MG63 (cell line): ENCODE data around the gene TXNRD1. TPM values are rescaled to one million over a fixed set of nuclear protein-coding genes. Genes with fewer than 3 reads are reported as not detected.

Experiments
- DNase-seq: peaks from one replicate; pipeline ENCODE4 v3.0.0-alpha.2; 2020
- H3K27me3 ChIP-seq: fragments of 250-450 bp; sonication (Bioruptor Pico); 2 replicates; pipeline ENCODE4 v1.5.1; 2020; ENCODE audit warnings: mild to moderate bottlenecking, moderate library complexity
- H3K36me3 ChIP-seq: fragments of 250-450 bp; sonication (Bioruptor Pico); 2 replicates; pipeline ENCODE4 v1.5.1; 2020; ENCODE audit warnings: mild to moderate bottlenecking, moderate library complexity
- H3K4me3 ChIP-seq: fragments of 250-450 bp; sonication (Bioruptor Pico); 2 replicates; pipeline ENCODE4 v1.5.1; 2020; ENCODE audit warnings: mild to moderate bottlenecking, moderate library complexity
- H3K9me3 ChIP-seq: fragments of 250-450 bp; sonication (Bioruptor Pico); 2 replicates; pipeline ENCODE4 v1.5.1; 2020; ENCODE audit warnings: mild to moderate bottlenecking, moderate library complexity
- total RNA-seq: library from RNA; depleted of rRNA; stranded (reverse); fragments of >200 nt; shearing (Covaris generic); gene quantifications from 2 replicates; pipeline ENCODE4 v1.2.3, GENCODE V29; 2014; ENCODE audit warnings: low replicate concordance

TXNRD1 gene
- total RNA-seq, 1 experiment from 2014 or later: 924 TPM

GRCh38 chr12:104219361-104219892 is 3.8 kb downstream of the TXNRD1 start:
- no peaks in the 10 kb centered on the region for H3K27me3 ChIP-seq
- no peak overlapping the region for H3K4me3 ChIP-seq
- H3K36me3 ChIP-seq: no peaks in the 10 kb centered on the region
- DNase-seq: peak; percentile 39
- no peaks in the 10 kb centered on the region for H3K9me3 ChIP-seq

- H3K4me3 ChIP-seq: no peak overlapping the region
- no peaks in the 10 kb centered on the region for H3K27me3 ChIP-seq
- DNase-seq: peak; percentile 75
- H3K36me3 ChIP-seq: no peaks in the 10 kb centered on the region
- H3K9me3 ChIP-seq: no peaks in the 10 kb centered on the region
These were observed 4.4 kb downstream of the TXNRD1 start for GRCh38 chr12:104219908-104220404.

GRCh38 chr12:104220931-104221330 is 5.4 kb downstream of the TXNRD1 start:
- no peaks in the 10 kb centered on the region for H3K9me3 ChIP-seq

GRCh38 chr12:104222976-104223375 is 7.4 kb downstream of the TXNRD1 start:
- Histone ChIP-seq H3K36me3 (no peaks in the 10 kb centered on the region), H3K4me3 (no peak overlapping the region), H3K27me3 (no peaks in the 10 kb centered on the region), H3K9me3 (no peaks in the 10 kb centered on the region)
- no peak for DNase-seq

More at GRCh38 chr12:104220931-104221330, 5.4 kb downstream of the TXNRD1 start:
- Histone ChIP-seq H3K27me3 (no peaks in the 10 kb centered on the region), H3K4me3 (no peak overlapping the region), H3K36me3 (no peaks in the 10 kb centered on the region)
- no peak for DNase-seq

GRCh38 chr12:104223712-104224111 is 8.1 kb downstream of the TXNRD1 start:
- Histone ChIP-seq H3K9me3 (no peaks in the 10 kb centered on the region), H3K4me3 (no peak overlapping the region), H3K36me3 (no peaks in the 10 kb centered on the region), H3K27me3 (no peaks in the 10 kb centered on the region)
- no peak for DNase-seq

DNA sequence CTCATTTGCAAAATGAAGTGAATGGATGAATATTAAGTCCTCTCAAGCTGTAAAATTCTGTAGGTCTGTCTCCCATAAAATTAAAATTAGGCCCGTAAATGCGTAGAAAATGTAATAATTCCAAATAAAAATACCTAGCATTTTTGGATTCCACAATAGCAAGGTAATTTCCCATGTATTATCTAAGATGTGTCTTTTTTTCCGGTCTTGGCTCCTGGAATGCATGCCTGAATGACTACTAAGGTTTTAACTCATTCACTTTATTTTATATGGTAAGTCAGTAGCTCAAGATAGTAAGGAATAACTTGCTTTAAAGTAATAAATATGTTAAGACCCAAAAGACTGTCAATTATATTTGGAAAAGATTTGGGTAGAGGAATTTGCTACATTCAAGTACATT is 11.1 kb downstream of the TXNRD1 start:
- Histone ChIP-seq H3K36me3 (no peaks in the 10 kb centered on the region), H3K27me3 (no peaks in the 10 kb centered on the region), H3K4me3 (no peak overlapping the region), H3K9me3 (peaks cover 2% of the 10 kb centered on the region; the same call in 1 of the 2 replicates)
- peak; percentile 24 for DNase-seq

- peaks cover 31% of the 10 kb centered on the region for H3K9me3 ChIP-seq
- H3K4me3 ChIP-seq: no peak overlapping the region
- H3K36me3 ChIP-seq: no peaks in the 10 kb centered on the region
- no peak for DNase-seq
- no peaks in the 10 kb centered on the region for H3K27me3 ChIP-seq
These were observed 14.9 kb downstream of the TXNRD1 start for GRCh38 chr12:104230304-104231095.

GRCh38 chr12:104232609-104233280 is 17.2 kb downstream of the TXNRD1 start:
- DNase-seq: no peak
- Histone ChIP-seq H3K4me3 (no peak overlapping the region), H3K9me3 (peaks cover 33% of the 10 kb centered on the region), H3K36me3 (no peaks in the 10 kb centered on the region), H3K27me3 (no peaks in the 10 kb centered on the region)

DNA sequence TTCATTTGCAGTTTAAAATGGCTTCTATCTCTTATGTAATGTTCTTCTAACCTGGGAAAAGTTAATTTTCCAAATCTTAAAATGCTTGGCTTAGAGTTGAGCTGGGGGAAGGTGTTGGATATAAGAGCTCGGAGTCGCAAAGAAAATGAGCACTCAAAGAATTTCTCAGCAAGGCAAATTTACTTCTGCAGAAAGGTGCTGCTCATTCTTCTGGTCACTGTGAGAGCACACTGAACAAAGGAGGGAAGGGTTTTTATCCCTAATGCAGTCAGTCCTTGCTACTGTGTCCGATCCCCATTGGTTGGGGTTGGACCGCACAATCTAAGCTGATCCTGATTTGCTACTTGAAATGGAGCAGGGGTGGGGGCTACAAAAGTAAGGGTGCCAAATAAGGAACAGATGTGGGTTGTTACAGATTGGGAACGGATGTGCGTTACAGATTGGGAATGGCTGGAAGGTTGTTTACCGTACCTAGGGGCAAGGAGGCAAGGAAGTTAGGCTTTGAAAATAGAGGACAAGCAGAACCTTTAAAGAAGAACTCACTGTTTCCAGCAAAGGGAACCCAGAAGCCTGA is 19.4 kb downstream of the TXNRD1 start:
- Histone ChIP-seq H3K9me3 (peaks cover 33% of the 10 kb centered on the region), H3K4me3 (no peak overlapping the region)
- DNase-seq: no peak

GRCh38 chr12:104237930-104238329 is 22.4 kb downstream of the TXNRD1 start:
- Histone ChIP-seq H3K27me3 (no peaks in the 10 kb centered on the region), H3K9me3 (peaks cover 21% of the 10 kb centered on the region), H3K4me3 (no peak overlapping the region), H3K36me3 (no peaks in the 10 kb centered on the region)
- DNase-seq: no peak

More for the DNA sequence above, 19.4 kb downstream of the TXNRD1 start:
- H3K36me3 ChIP-seq: no peaks in the 10 kb centered on the region
- H3K27me3 ChIP-seq: no peaks in the 10 kb centered on the region

DNA sequence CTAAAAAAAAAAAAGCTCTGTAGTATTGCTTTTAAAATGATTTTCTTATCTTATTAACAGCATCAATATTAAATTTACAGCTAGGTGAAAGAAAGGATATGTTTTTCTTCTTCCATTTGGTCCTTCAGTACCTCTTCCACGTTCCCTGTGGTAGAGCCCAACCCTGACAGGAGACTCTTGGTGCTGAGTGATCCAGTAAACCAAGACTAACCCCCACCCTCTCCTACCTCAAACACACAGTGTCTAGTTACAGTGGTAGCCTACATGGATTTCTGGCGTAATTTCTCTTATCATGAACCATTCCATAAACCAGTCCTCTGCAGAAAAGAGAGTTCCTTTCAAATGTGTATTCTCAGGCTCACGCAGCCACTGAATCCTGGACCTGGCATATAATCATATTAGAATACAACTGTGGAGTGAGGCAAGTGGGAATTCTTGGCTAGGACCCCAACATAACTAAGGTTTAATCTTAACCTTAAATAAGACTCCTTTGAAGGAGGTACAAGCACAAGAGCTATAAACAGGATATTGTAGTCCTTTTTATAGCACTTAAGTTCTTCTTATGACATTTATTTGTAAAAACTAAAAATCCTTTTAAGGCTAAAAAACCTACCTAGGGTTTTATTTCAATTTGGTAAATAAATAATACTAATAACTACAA is 27.1 kb downstream of the TXNRD1 start:
- no peak for DNase-seq

GRCh38 chr12:104243551-104243950 is 28.0 kb downstream of the TXNRD1 start:
- no peak for DNase-seq
- Histone ChIP-seq H3K27me3 (no peaks in the 10 kb centered on the region), H3K36me3 (no peaks in the 10 kb centered on the region), H3K9me3 (no peaks in the 10 kb centered on the region), H3K4me3 (no peak overlapping the region)

More for the DNA sequence above, 27.1 kb downstream of the TXNRD1 start:
- no peaks in the 10 kb centered on the region for H3K36me3 ChIP-seq
- H3K9me3 ChIP-seq: no peaks in the 10 kb centered on the region
- no peaks in the 10 kb centered on the region for H3K27me3 ChIP-seq
- H3K4me3 ChIP-seq: no peak overlapping the region

GRCh38 chr12:104243971-104244370 is 28.4 kb downstream of the TXNRD1 start:
- no peaks in the 10 kb centered on the region for H3K9me3 ChIP-seq
- no peak for DNase-seq

DNA sequence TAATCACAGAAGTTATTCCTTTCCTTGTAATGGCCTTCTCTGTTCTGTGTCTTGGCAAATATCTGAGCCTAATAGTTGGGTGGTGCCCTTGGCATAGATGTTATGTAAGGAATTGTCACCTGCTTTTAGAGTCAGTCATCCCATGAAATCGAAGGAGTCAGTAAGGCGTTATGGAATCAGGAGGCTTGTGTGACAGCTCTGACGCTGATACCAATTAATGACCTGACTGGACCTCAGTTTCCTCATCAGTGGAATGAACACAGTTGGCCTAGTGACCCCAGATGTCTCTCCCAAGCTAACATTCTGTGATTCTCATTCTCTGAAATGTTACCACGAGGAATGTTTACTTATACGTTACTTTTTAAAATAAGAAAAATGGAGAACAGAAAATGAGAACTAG is 32.1 kb downstream of the TXNRD1 start:
- Histone ChIP-seq H3K9me3 (no peaks in the 10 kb centered on the region), H3K4me3 (no peak overlapping the region), H3K36me3 (no peaks in the 10 kb centered on the region), H3K27me3 (no peaks in the 10 kb centered on the region)
- DNase-seq: no peak

More at GRCh38 chr12:104243971-104244370, 28.4 kb downstream of the TXNRD1 start:
- H3K36me3 ChIP-seq: no peaks in the 10 kb centered on the region
- no peak overlapping the region for H3K4me3 ChIP-seq
- no peaks in the 10 kb centered on the region for H3K27me3 ChIP-seq

GRCh38 chr12:104248444-104248843 is 32.9 kb downstream of the TXNRD1 start:
- DNase-seq: no peak
- Histone ChIP-seq H3K27me3 (no peaks in the 10 kb centered on the region), H3K36me3 (no peaks in the 10 kb centered on the region), H3K9me3 (no peaks in the 10 kb centered on the region), H3K4me3 (no peak overlapping the region)

- no peaks in the 10 kb centered on the region for H3K9me3 ChIP-seq
- H3K4me3 ChIP-seq: no peak overlapping the region
- no peak for DNase-seq
- H3K36me3 ChIP-seq: no peaks in the 10 kb centered on the region
- no peaks in the 10 kb centered on the region for H3K27me3 ChIP-seq
These were observed 33.4 kb downstream of the TXNRD1 start for GRCh38 chr12:104249017-104249416.

DNA sequence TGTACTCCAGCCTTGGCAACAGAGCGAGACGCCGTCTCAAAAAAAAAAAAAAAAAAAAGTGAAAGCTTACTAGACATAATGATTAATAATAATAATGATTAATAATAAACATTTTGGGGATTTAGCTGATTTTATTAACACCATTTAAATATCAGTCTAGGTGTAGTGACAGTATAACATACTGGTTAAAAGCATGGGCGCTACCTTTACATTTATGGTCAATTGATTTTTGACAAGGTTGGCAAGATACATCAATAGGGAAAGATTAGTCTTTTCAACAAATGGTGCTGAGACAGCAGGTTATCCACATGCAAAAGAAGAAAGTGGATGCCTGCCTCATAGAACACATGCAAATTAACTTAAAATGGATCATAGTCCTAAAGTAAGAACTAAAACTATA is 34.3 kb downstream of the TXNRD1 start:
- no peak overlapping the region for H3K4me3 ChIP-seq

More for the DNA sequence above, 34.3 kb downstream of the TXNRD1 start:
- Histone ChIP-seq H3K9me3 (no peaks in the 10 kb centered on the region), H3K36me3 (no peaks in the 10 kb centered on the region), H3K27me3 (no peaks in the 10 kb centered on the region)
- no peak for DNase-seq
